Subcutaneous abdominal adipose tissue (tissue), 5 donors: ENCODE results near the gene GALNS.

Experiments used
- H3K27ac ChIP-seq: one replicate; pipeline ENCODE4 v1.7.0; 2013; ENCODE audit warnings: low read depth, mild to moderate bottlenecking, inconsistent platforms, low read length, moderate library complexity
- H3K27me3 ChIP-seq, 5 donors: one replicate each; pipeline ENCODE4 v1.7.0; 2013; ENCODE audit warnings: low read length in 5 of 5, inconsistent platforms in 1 of 5; ENCODE audit not compliant: control insufficient read depth in 5 of 5, insufficient read depth in 4 of 5
- H3K36me3 ChIP-seq, 5 donors: one replicate each; pipeline ENCODE4 v1.7.0; 2013; ENCODE audit warnings: low read length in 5 of 5; ENCODE audit not compliant: control insufficient read depth in 5 of 5, insufficient read depth in 5 of 5
- H3K4me1 ChIP-seq, 5 donors: one replicate each; pipeline ENCODE4 v1.7.0; 2013; ENCODE audit warnings: low read length in 5 of 5, mild to moderate bottlenecking in 3 of 5, moderate library complexity in 1 of 5; ENCODE audit not compliant: control insufficient read depth in 5 of 5, insufficient read depth in 5 of 5
- H3K4me3 ChIP-seq, 5 donors: one replicate each; pipeline ENCODE4 v1.7.0; 2013; ENCODE audit warnings: low read length in 5 of 5, low read depth in 1 of 5
- H3K9ac ChIP-seq, 5 donors: one replicate each; pipeline ENCODE4 v1.7.0; 2013; ENCODE audit warnings: low read length in 5 of 5, mild to moderate bottlenecking in 4 of 5, moderate library complexity in 3 of 5
- H3K9me3 ChIP-seq, 5 donors: one replicate each; pipeline ENCODE4 v1.7.0; 2013; ENCODE audit warnings: low read length in 5 of 5; ENCODE audit not compliant: control insufficient read depth in 5 of 5
- donor health status: healthy.
- donor health status: healthy.
- donor health status: healthy.
- donor health status: healthy.
- donor health status: healthy.

The GALNS gene

DNA sequence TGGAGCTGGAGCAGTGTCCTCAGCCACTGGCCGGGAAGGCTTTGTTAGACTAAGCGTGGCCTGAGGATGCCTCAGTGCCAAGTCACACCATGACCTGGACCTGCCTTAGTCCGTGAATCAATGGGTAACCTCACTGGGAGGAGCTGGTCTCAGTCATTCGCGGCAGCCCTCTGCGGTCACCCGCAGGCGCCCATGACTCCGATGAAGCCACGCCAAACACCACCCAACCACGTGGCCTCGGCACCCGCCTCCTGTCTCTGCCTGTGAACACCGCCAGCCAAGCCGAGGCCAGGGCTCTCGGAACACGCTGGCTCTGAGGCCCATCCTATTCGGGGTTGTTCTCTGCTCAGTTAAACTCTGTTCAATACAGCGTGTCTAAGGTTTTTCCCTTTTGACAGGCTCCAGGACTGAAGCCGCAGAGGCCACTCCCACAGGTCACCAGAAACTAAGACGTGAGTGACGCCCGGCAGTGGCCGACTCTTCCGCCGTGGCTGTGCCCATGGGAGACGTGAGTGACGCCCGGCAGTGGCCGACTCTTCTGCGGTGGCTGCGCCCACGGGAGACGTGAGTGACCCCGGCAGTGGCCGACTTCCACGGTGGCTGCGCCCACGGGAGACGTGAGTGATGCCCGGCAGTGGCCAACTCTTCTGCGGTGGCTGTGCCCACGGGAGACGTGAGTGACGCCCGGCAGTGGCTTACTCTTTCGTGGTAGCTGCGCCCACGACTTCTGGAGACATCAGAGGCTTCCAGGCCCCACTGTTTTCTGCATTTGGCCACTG, 26.6 kb upstream of the GALNS start:
- H3K9ac ChIP-seq, result no peak overlapping the region
- H3K27ac ChIP-seq, result no peak overlapping the region
- peaks cover 10 to 27% (median 21%) of the 10 kb centered on the region in 5 donors for H3K4me1 ChIP-seq
- H3K9me3 ChIP-seq, result no peaks in the 10 kb centered on the region
- H3K36me3 ChIP-seq, result peaks cover 0 to 63% (median 29%) of the 10 kb centered on the region in 5 donors
- peaks cover 0 to 3% (median 0%) of the 10 kb centered on the region in 5 donors for H3K27me3 ChIP-seq
- no peak overlapping the region for H3K4me3 ChIP-seq

DNA sequence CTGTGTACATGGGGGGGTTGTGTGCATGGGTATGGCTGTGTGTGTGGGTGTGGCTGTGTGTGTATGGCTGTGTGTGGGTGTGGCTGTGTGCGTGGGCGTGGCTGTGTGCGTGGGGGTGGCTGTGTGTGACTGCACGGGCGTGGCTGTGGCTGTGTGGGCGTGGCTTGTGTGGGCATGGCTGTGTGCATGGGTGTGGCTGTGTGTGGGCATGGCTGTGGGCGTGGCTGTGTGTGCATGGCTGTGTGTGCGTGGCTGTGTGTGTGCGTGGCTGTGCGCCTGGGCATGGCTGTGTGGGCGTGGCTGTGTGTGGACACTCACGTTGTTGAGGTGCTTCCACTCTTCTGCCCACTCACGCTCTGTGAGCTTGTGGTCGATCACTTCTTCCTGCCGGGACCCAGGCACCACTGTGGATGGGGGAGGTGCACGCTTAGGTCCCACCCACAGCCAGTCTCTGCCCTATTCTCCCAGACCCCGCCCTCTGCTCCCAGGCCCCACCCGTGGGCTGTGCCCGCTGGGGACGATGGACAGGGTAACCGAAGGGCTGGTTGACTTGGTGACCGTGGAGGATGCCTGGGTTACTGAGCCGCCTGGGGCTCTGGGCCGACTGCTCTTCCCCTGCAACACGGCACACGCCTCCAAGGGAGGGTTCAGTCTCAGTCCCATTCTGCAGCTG, 25.7 kb upstream of the GALNS start:
- Histone ChIP-seq H3K4me3 (no peak overlapping the region), H3K9ac (no peak overlapping the region), H3K4me1 (peaks cover 4 to 20% (median 14%) of the 10 kb centered on the region in 5 donors), H3K36me3 (peaks cover 0 to 70% (median 29%) of the 10 kb centered on the region in 5 donors), H3K27me3 (peaks cover 0 to 3% (median 0%) of the 10 kb centered on the region in 5 donors), H3K9me3 (no peaks in the 10 kb centered on the region), H3K27ac (no peak overlapping the region)

DNA sequence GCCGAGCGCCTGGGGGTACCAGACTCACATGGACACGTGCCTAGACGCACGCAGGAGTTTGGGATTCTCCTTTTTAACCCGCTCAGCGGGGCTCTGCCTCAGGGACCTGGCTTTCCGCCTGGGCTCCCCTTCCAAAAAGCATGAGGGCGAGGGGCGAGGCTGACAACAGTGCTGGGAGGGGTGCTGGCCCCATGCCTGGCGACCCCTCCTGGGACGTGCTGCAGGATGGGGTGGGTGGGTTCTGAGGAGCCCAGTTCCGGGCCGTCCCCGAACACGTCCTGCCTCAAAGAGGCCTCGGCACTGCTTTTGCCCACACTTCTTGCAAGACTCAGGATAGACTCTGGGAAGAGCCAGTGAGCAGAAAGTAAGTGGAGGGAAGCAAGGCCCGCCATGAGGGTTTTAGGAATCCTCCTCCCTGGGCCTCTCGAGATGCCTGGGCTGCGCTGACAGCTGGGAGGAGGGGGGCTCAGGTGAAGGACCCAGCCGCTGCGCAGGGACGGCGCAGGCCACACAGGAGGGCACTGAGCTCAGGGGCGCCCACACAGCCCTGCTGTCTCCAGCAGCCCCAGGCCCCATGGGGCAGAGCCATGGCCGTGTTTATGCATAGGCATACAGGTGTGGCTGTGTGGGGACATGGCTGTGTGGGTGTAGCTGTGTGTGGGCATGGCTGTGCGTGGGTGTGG, 25.1 kb upstream of the GALNS start:
- Histone ChIP-seq H3K27ac (no peak overlapping the region), H3K4me1 (peaks cover 0 to 13% (median 7%) of the 10 kb centered on the region in 5 donors), H3K9me3 (no peaks in the 10 kb centered on the region), H3K27me3 (peaks cover 0 to 4% (median 2%) of the 10 kb centered on the region in 5 donors), H3K9ac (no peak overlapping the region), H3K36me3 (peaks cover 0 to 75% (median 29%) of the 10 kb centered on the region in 5 donors), H3K4me3 (no peak overlapping the region)

DNA sequence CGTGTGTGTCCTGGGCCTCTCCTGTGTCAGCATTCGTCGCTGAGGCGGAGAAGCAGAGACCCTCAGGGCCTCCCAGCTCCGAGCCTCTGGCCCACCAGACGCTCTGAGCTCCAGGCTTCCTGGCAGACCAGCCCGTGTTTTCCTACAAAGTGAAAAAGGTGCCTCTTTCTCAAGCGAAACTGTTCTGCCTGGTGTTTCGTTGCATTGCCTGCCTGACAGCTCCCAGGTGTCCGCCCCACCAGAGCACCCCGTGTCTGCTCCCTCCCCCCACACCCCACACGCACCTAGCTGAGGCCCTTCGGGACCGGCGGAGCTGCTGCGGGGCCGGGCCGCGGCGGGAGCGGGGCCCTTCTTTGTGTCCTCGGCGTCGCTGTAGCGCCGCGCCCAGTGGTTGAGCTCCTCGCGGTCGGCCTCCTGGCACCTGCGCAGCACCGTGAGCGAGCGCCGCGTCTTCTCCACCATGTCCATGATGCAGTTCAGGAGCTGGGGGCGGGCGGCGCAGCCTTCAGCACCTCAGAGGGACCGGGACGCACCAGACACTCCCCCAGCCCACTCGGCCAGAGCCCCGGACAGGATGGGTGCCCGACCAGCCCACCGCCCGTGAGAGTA, 24.4 kb upstream of the GALNS start:
- Histone ChIP-seq H3K27ac (no peak overlapping the region), H3K4me3 (no peak overlapping the region), H3K9me3 (no peaks in the 10 kb centered on the region), H3K4me1 (peaks cover 0 to 6% (median under 1%) of the 10 kb centered on the region in 5 donors), H3K36me3 (peaks cover 0 to 81% (median 32%) of the 10 kb centered on the region in 5 donors), H3K27me3 (peaks cover 0 to 4% (median 2%) of the 10 kb centered on the region in 5 donors), H3K9ac (no peak overlapping the region)

DNA sequence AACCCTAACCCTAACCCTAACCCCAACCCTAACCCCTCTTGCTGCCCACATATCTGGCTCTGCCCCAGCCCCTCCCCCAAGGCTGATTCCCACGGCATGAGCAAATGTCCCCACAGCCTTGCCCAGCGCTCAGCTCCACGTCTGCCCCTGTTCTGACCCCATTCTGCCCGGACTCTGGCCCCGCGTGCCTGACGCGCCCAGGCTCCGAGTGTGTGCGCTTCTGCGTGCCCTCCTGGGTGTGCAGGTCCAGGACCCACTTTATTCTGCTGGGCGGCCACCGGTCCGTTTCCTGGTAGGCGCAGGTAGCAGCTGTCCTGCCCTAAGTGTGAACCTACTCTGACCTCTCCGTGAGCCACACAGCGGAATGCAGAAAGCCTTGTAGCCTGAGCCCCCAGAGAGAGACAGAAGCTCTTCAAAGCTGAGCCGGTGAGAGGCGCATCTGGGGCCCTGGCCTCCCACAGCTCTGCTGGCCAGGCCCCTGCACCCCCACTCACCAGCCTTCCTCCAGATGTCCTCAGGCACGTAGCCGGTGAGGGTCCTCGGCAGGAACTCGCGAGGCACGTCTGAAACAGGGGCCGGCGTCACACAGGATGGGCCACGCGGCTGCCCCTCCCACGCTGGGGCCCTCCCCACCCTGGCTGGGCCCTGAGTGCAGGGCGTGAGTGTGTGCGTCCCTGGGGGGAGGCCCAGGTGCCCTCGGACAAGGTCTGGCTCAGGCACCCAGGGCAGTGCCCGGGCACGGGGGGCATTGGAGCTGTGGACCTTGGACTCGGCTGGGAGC, 23.7 kb upstream of the GALNS start:
- Histone ChIP-seq H3K27me3 (peaks cover 0 to 4% (median 2%) of the 10 kb centered on the region in 5 donors), H3K9me3 (no peaks in the 10 kb centered on the region), H3K9ac (no peak overlapping the region), H3K27ac (no peak overlapping the region), H3K4me3 (no peak overlapping the region), H3K4me1 (no peaks in the 10 kb centered on the region), H3K36me3 (peaks cover 0 to 77% (median 30%) of the 10 kb centered on the region in 5 donors)

DNA sequence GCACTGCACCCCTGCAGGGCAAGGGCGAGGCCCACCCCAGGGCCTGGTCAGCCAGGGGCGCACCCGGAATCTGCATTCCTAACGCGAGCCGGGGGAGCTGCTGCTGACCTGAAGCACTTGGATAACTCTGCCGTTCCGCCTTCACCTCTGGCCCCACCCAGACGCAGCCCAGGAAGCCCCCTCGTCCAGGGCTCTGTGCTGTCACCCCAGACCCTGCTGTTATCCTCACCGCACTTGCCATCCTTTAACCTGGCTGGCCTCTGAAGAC, 23.0 kb upstream of the GALNS start:
- Histone ChIP-seq H3K9me3 (no peaks in the 10 kb centered on the region), H3K36me3 (peaks cover 0 to 76% (median 28%) of the 10 kb centered on the region in 5 donors), H3K27ac (no peak overlapping the region), H3K4me3 (no peak overlapping the region), H3K27me3 (peaks cover 0 to 4% (median 2%) of the 10 kb centered on the region in 5 donors), H3K4me1 (no peaks in the 10 kb centered on the region), H3K9ac (no peak overlapping the region)

DNA sequence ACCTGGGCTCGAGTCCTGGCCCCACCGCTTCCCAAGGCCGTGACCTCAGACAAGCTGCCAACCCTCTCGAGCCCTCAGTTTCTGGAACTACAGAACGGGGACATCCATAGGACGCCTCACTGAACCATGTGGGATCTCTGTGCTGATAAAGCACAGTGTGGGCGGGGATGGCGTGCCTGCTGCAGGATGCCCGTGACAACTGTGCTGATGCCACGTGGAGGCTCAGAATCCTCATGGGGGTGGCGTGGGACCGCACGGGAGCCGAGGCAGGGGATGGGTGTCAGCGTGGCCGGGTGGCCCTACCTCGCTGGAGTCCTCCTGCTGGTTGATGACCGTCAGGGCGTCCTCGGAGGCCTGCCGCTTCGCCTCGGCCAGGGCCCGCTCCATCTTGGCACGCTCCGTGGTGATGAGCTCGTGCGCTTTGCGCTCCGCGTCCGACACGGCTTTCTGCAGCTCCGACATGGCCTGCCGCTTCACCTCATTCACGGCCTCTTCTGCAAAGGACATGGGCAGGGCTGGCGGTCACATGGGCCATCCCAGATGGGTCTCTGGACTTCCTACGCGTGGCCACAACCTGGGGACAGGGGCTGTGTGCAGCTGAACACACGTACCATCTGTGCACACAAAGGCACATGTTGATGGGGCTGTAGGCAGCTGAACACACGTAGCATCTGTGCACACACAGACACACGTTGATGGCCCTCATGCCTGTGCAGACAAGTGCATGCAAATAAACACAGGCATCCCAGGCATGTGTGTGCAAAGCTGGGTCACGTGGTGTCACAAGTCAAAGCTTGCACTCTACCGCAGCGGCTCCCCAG, 22.4 kb upstream of the GALNS start:
- Histone ChIP-seq H3K27ac (no peak overlapping the region), H3K4me1 (no peaks in the 10 kb centered on the region), H3K27me3 (peaks cover 0 to 4% (median 2%) of the 10 kb centered on the region in 5 donors), H3K36me3 (peaks cover 0 to 73% (median 23%) of the 10 kb centered on the region in 5 donors), H3K9ac (no peak overlapping the region), H3K9me3 (no peaks in the 10 kb centered on the region), H3K4me3 (no peak overlapping the region)

DNA sequence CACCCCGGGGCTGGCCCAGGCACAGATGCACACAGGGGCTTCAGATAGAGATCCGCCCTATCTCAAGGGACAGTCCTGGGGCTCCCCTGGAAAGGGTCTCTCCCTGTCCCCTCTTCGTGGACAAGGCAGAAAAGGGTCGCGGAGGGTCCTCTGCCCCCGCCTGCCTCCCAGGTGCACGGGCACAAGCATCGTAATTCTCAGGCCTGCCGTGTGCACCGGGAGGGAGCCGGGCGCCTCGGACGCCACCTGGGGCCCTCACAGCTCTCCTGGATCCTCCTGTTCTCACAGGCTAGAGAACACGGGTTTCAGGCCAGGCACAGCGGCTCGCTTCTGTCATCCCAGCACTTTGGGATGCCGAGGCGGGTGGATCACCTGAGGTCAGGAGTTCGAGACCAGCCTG, 21.6 kb upstream of the GALNS start:
- H3K9me3 ChIP-seq, result no peaks in the 10 kb centered on the region
- no peaks in the 10 kb centered on the region for H3K4me1 ChIP-seq
- peaks cover 0 to 65% (median 21%) of the 10 kb centered on the region in 5 donors for H3K36me3 ChIP-seq
- H3K27ac ChIP-seq, result no peak overlapping the region
- H3K27me3 ChIP-seq, result peaks cover 0 to 4% (median 3%) of the 10 kb centered on the region in 5 donors
- no peak overlapping the region for H3K9ac ChIP-seq
- H3K4me3 ChIP-seq, result no peak overlapping the region
